ENCODE results near the gene OR5H2. TPM values are rescaled to one million over a fixed set of nuclear protein-coding genes. Genes with fewer than 3 reads are reported as not detected.
A peak's percentile ranks its signal among the peaks of the same experiment; 100 is the strongest.

The OR5H2 gene
- total RNA-seq, 1 experiment from 2014 or later, result not detected

DNA sequence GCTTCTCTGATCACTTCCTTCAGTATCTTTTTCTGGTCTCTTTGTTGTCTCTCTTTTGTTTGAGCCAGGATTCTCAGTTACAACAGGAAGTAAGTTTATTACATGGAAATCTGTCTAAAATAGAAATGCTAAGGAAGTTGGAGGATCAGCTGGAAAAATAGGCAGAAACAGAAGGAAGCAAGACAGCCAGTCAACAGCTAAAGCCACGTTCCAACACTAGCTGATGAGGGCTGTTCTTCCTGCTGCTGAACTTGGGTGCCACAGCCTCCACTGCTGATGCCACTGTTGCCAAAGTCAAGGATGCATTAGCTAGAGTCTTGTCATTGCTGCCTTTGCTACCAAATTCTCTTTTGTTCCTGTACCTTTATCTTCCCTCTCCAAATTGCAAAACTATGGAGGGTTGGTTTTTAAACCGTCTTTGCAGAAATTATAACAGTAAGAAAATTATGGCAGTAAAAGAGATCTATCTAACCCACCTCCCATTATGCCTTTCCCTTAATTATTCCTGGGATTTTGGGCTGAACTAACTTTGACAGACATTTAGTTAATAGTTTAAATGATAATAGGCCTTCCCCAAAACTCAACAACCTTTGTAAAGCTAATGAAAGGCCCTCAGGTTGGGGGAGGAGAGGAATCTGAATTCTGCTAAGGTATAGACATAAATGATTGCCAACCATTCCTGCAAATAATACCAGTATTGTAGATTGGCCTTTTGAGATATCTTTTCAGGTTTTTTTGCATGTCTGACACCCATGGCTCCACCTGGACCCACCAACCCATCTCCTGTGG, 44.0 kb downstream of the OR5H2 start:
- Mint-ChIP-seq H3K27ac (ENCODE audit: unreplicated experiment) (peak overlapping the region; percentile 5), H3K27me3 (ENCODE audit: insufficient read depth, unreplicated experiment) (peaks cover 3% of the 10 kb centered on the region), H3K4me1 (ENCODE audit: low read depth, unreplicated experiment) (peaks cover 13% of the 10 kb centered on the region), H3K36me3 (ENCODE audit: insufficient read depth, unreplicated experiment) (no peaks in the 10 kb centered on the region), H3K4me3 (ENCODE audit: unreplicated experiment) (no peak overlapping the region), H3K9me3 (ENCODE audit: unreplicated experiment) (no peaks in the 10 kb centered on the region)
- intact Hi-C loops (cut with micrococcal nuclease; ENCODE audit: unreplicated experiment), result loop anchor here (10.0 kb wide), 1 partner anchor 81 kb away; no protein-coding TSS in a partner anchor
- no peaks in the 10 kb centered on the region for H3K4me1 ChIP-seq
- no peaks in the 10 kb centered on the region for H3K9me3 ChIP-seq
- H3K4me3 ChIP-seq (ENCODE audit: low read depth, low read length), result no peak overlapping the region
- TF ChIP-seq, protein P1, sequence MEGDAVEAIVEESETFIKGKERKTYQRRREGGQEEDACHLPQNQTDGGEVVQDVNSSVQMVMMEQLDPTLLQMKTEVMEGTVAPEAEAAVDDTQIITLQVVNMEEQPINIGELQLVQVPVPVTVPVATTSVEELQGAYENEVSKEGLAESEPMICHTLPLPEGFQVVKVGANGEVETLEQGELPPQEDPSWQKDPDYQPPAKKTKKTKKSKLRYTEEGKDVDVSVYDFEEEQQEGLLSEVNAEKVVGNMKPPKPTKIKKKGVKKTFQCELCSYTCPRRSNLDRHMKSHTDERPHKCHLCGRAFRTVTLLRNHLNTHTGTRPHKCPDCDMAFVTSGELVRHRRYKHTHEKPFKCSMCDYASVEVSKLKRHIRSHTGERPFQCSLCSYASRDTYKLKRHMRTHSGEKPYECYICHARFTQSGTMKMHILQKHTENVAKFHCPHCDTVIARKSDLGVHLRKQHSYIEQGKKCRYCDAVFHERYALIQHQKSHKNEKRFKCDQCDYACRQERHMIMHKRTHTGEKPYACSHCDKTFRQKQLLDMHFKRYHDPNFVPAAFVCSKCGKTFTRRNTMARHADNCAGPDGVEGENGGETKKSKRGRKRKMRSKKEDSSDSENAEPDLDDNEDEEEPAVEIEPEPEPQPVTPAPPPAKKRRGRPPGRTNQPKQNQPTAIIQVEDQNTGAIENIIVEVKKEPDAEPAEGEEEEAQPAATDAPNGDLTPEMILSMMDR (IDR thresholded peaks at IDR 0.05; ENCODE audit: insufficient read depth in 1 of 2, low read depth in 1 of 2, low read length in 1 of 2, severe bottlenecking in 1 of 2, unreplicated experiment in 1 of 2), result no peak
- DNase-seq, result no peak
- no peaks in the 10 kb centered on the region for H3K36me3 ChIP-seq (ENCODE audit: control insufficient read depth, insufficient read depth, low read length)
- CTCF ChIA-PET, result no interaction called here
- POLR2A ChIA-PET, result no interaction called here
- no peaks in the 10 kb centered on the region for H3K27me3 ChIP-seq (replicated peaks; ENCODE audit: control insufficient read depth, insufficient read depth, low read length)
- no TSS peak for BruUV-seq (replicated peaks)

DNA sequence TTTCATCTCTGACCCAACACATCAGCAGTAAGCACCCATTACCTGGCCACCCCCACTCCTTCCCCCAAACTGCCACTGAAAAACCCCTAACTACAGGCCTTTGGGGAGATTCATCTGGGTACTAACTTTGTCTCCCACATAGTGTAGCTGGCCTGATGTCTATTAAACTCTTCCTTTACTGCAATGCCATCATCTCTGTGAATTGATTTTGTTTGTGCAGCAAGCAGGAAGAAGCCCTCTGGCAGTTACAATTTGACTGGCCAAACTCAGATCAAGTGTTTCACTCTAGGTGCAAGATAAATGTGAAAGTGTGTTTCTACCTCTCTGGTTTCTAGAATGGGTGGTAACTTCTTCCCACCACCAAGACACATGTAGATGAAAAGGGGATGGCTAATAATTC, 44.6 kb downstream of the OR5H2 start:
- H3K9me3 Mint-ChIP-seq (ENCODE audit: unreplicated experiment), result no peaks in the 10 kb centered on the region
- intact Hi-C loops (cut with micrococcal nuclease; ENCODE audit: unreplicated experiment), result loop anchor here (10.0 kb wide), 1 partner anchor 82 kb away; no protein-coding TSS in a partner anchor
- no peak for DNase-seq
- H3K36me3 Mint-ChIP-seq (ENCODE audit: insufficient read depth, unreplicated experiment), result no peaks in the 10 kb centered on the region
- no peaks in the 10 kb centered on the region for H3K27me3 ChIP-seq (replicated peaks; ENCODE audit: control insufficient read depth, insufficient read depth, low read length)
- H3K4me3 ChIP-seq (ENCODE audit: low read depth, low read length), result no peak overlapping the region
- peaks cover 3% of the 10 kb centered on the region for H3K27me3 Mint-ChIP-seq (ENCODE audit: insufficient read depth, unreplicated experiment)
- BruUV-seq (replicated peaks), result no TSS peak
- no peaks in the 10 kb centered on the region for H3K36me3 ChIP-seq (ENCODE audit: control insufficient read depth, insufficient read depth, low read length)
- TF ChIP-seq, protein P1 (IDR thresholded peaks at IDR 0.05; ENCODE audit: insufficient read depth in 1 of 2, low read depth in 1 of 2, low read length in 1 of 2, severe bottlenecking in 1 of 2, unreplicated experiment in 1 of 2), result no peak
- POLR2A ChIA-PET, result no interaction called here
- no peak overlapping the region for H3K27ac Mint-ChIP-seq (ENCODE audit: unreplicated experiment)
- CTCF ChIA-PET, result no interaction called here
- no peaks in the 10 kb centered on the region for H3K4me1 ChIP-seq
- H3K4me1 Mint-ChIP-seq (ENCODE audit: low read depth, unreplicated experiment), result peaks cover 13% of the 10 kb centered on the region
- H3K9me3 ChIP-seq, result no peaks in the 10 kb centered on the region
- H3K4me3 Mint-ChIP-seq (ENCODE audit: unreplicated experiment), result no peak overlapping the region

DNA sequence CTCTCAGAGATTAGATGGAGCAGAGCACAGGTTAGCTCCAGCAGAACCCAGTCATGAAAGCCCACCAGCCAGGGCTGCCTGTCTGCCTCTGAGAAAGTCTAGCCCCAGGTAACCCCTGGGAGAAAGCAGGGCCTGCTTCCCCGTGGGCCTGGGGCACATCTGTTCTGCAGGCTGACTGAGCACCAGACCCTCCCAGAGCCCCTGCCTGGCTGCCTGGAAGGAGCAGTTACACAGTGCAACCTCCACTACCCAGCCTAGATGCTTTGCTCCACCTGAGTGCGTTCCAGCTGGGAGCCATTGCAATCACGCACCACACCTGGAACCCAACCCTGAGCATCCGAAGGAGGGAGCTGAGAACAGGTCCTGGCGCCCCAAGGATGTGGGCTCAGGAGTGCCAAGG, 46.6 kb downstream of the OR5H2 start:
- H3K4me1 Mint-ChIP-seq (ENCODE audit: low read depth, unreplicated experiment), result peaks cover 13% of the 10 kb centered on the region
- no peaks in the 10 kb centered on the region for H3K9me3 Mint-ChIP-seq (ENCODE audit: unreplicated experiment)
- H3K4me3 Mint-ChIP-seq (ENCODE audit: unreplicated experiment), result no peak overlapping the region
- H3K27ac Mint-ChIP-seq (ENCODE audit: unreplicated experiment), result no peak overlapping the region
- TF ChIP-seq, protein P1 (IDR thresholded peaks at IDR 0.05; ENCODE audit: insufficient read depth in 1 of 2, low read depth in 1 of 2, low read length in 1 of 2, severe bottlenecking in 1 of 2, unreplicated experiment in 1 of 2), result no peak
- intact Hi-C loops (cut with micrococcal nuclease; ENCODE audit: unreplicated experiment), result loop anchor here (1.0 to 10.0 kb wide), 3 partner anchors 84 to 290 kb away; no protein-coding TSS in a partner anchor
- no peak overlapping the region for H3K4me3 ChIP-seq (ENCODE audit: low read depth, low read length)
- no peak for DNase-seq
- H3K27me3 Mint-ChIP-seq (ENCODE audit: insufficient read depth, unreplicated experiment), result peaks cover 3% of the 10 kb centered on the region
- H3K27me3 ChIP-seq (replicated peaks; ENCODE audit: control insufficient read depth, insufficient read depth, low read length), result no peaks in the 10 kb centered on the region
- H3K4me1 ChIP-seq, result no peaks in the 10 kb centered on the region
- no TSS peak for BruUV-seq (replicated peaks)
- ChIA-PET POLR2A (no interaction called here), CTCF (interaction anchor here (0.6 to 1.2 kb wide), 4 partner anchors 36 to 291 kb away, joined by 3 to 5 read pairs (median 4); no protein-coding TSS in a partner anchor)
- no peaks in the 10 kb centered on the region for H3K36me3 ChIP-seq (ENCODE audit: control insufficient read depth, insufficient read depth, low read length)
- no peaks in the 10 kb centered on the region for H3K36me3 Mint-ChIP-seq (ENCODE audit: insufficient read depth, unreplicated experiment)
- no peaks in the 10 kb centered on the region for H3K9me3 ChIP-seq

Measured in Caco-2 (cell line).